ENCODE measurements around the gene DYRK1B. TPM values are rescaled to one million over a fixed set of nuclear protein-coding genes. Genes with fewer than 3 reads are reported as not detected.
"Not testable (repeated sequence)": the region's sequence is repeated elsewhere in the genome, so short reads cannot be mapped to it uniquely, and the experiment has no call there.

DYRK1B gene
- total RNA-seq, 1 experiment from 2014 or later: 2.4 TPM

- no peaks in the 10 kb centered on the region for H3K9me2 ChIP-seq (replicated peaks; ENCODE audit: low read length)
- POLR2A ChIA-PET (ENCODE audit: unreplicated experiment): no interaction called here
- no peaks in the 10 kb centered on the region for H3K36me3 ChIP-seq (ENCODE audit: low read depth, low read length)
- no peaks in the 10 kb centered on the region for H3F3A ChIP-seq (ENCODE audit: low read length, unreplicated experiment)
- intact Hi-C loops (cut with micrococcal nuclease): no loop called here
- BruUV-seq (replicated peaks): no TSS peak
- H3K79me2 ChIP-seq (ENCODE audit: low read length): no peaks in the 10 kb centered on the region
- DNase-seq: no peak
- no peak overlapping the region for H3K4me3 ChIP-seq (ENCODE audit: low read length)
- H3K9ac ChIP-seq (ENCODE audit: low read length): no peak overlapping the region
- ATAC-seq: no peak
- no peaks in the 10 kb centered on the region for H3K27me3 ChIP-seq (ENCODE audit: low read length)
- H3K4me2 ChIP-seq (ENCODE audit: low read length): no peak overlapping the region
- H2AFZ ChIP-seq (ENCODE audit: low read length): no peak overlapping the region
- H3K9me3 ChIP-seq (ENCODE audit: low read length): no peaks in the 10 kb centered on the region
- no peaks in the 10 kb centered on the region for H3K4me1 ChIP-seq (ENCODE audit: insufficient read depth, low read length)
- H4K20me1 ChIP-seq (ENCODE audit: low read length): no peaks in the 10 kb centered on the region
- CTCF ChIA-PET: no interaction called here
- TF ChIP-seq EZH2phosphoT487 (IDR thresholded peaks at IDR 0.05; ENCODE audit: borderline replicate concordance, low read length): no peak
- TF ChIP-seq, protein P1, sequence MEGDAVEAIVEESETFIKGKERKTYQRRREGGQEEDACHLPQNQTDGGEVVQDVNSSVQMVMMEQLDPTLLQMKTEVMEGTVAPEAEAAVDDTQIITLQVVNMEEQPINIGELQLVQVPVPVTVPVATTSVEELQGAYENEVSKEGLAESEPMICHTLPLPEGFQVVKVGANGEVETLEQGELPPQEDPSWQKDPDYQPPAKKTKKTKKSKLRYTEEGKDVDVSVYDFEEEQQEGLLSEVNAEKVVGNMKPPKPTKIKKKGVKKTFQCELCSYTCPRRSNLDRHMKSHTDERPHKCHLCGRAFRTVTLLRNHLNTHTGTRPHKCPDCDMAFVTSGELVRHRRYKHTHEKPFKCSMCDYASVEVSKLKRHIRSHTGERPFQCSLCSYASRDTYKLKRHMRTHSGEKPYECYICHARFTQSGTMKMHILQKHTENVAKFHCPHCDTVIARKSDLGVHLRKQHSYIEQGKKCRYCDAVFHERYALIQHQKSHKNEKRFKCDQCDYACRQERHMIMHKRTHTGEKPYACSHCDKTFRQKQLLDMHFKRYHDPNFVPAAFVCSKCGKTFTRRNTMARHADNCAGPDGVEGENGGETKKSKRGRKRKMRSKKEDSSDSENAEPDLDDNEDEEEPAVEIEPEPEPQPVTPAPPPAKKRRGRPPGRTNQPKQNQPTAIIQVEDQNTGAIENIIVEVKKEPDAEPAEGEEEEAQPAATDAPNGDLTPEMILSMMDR (conservative IDR thresholded peaks at IDR 0.05; ENCODE audit: low read depth, low read length): no peak
- no peak overlapping the region for H3K27ac ChIP-seq (ENCODE audit: low read length)
Observed at GRCh38 chr19:39816287-39817048, 17.5 kb downstream of the DYRK1B start.

GRCh38 chr19:39814595-39814994, 19.4 kb downstream of the DYRK1B start:
- H3K9me3 ChIP-seq (ENCODE audit: low read length): no peaks in the 10 kb centered on the region
- ChIA-PET POLR2A (ENCODE audit: unreplicated experiment) (no interaction called here), CTCF (no interaction called here)
- H3K27me3 ChIP-seq (ENCODE audit: low read length): no peaks in the 10 kb centered on the region
- no peak overlapping the region for H3K4me3 ChIP-seq (ENCODE audit: low read length)
- no peak overlapping the region for H3K4me2 ChIP-seq (ENCODE audit: low read length)
- no peaks in the 10 kb centered on the region for H3K79me2 ChIP-seq (ENCODE audit: low read length)
- H2AFZ ChIP-seq (ENCODE audit: low read length): no peak overlapping the region
- TF ChIP-seq, protein P1 (conservative IDR thresholded peaks at IDR 0.05; ENCODE audit: low read depth, low read length): no peak
- TF ChIP-seq EZH2phosphoT487 (IDR thresholded peaks at IDR 0.05; ENCODE audit: borderline replicate concordance, low read length): no peak
- DNase-seq (no peak), ATAC-seq (no peak)
- no peaks in the 10 kb centered on the region for H3K9me2 ChIP-seq (replicated peaks; ENCODE audit: low read length)
- no TSS peak for BruUV-seq (replicated peaks)
- H3K9ac ChIP-seq (ENCODE audit: low read length): no peak overlapping the region
- H4K20me1 ChIP-seq (ENCODE audit: low read length): no peaks in the 10 kb centered on the region
- no peak overlapping the region for H3K27ac ChIP-seq (ENCODE audit: low read length)
- H3F3A ChIP-seq (ENCODE audit: low read length, unreplicated experiment): no peaks in the 10 kb centered on the region
- H3K4me1 ChIP-seq (ENCODE audit: insufficient read depth, low read length): no peaks in the 10 kb centered on the region
- no peaks in the 10 kb centered on the region for H3K36me3 ChIP-seq (ENCODE audit: low read depth, low read length)
- intact Hi-C loops (cut with micrococcal nuclease): no loop called here

GRCh38 chr19:39814111-39814510, 19.9 kb downstream of the DYRK1B start:
- H3K36me3 ChIP-seq (ENCODE audit: low read depth, low read length); H3K27ac ChIP-seq (ENCODE audit: low read length); CTCF ChIA-PET; POLR2A ChIA-PET (ENCODE audit: unreplicated experiment); H2AFZ ChIP-seq (ENCODE audit: low read length); H3K4me2 ChIP-seq (ENCODE audit: low read length); H3K27me3 ChIP-seq (ENCODE audit: low read length); BruUV-seq (replicated peaks); H3K79me2 ChIP-seq (ENCODE audit: low read length); H4K20me1 ChIP-seq (ENCODE audit: low read length); ATAC-seq; H3K4me3 ChIP-seq (ENCODE audit: low read length); H3K9ac ChIP-seq (ENCODE audit: low read length); intact Hi-C loops (cut with micrococcal nuclease); DNase-seq; H3K9me3 ChIP-seq (ENCODE audit: low read length); H3K4me1 ChIP-seq (ENCODE audit: insufficient read depth, low read length); H3K9me2 ChIP-seq (replicated peaks; ENCODE audit: low read length); H3F3A ChIP-seq (ENCODE audit: low read length, unreplicated experiment): not testable (repeated sequence)
